NCI-H2227 treated with DMSO at 0.1 percent for 48 hours (cell line): ENCODE data around the gene TARS3.

Experiments
- DNase-seq: peaks from one replicate; lab custom pipeline; 2025; lab: John Stamatoyannopoulos, UW

TARS3 gene

DNA sequence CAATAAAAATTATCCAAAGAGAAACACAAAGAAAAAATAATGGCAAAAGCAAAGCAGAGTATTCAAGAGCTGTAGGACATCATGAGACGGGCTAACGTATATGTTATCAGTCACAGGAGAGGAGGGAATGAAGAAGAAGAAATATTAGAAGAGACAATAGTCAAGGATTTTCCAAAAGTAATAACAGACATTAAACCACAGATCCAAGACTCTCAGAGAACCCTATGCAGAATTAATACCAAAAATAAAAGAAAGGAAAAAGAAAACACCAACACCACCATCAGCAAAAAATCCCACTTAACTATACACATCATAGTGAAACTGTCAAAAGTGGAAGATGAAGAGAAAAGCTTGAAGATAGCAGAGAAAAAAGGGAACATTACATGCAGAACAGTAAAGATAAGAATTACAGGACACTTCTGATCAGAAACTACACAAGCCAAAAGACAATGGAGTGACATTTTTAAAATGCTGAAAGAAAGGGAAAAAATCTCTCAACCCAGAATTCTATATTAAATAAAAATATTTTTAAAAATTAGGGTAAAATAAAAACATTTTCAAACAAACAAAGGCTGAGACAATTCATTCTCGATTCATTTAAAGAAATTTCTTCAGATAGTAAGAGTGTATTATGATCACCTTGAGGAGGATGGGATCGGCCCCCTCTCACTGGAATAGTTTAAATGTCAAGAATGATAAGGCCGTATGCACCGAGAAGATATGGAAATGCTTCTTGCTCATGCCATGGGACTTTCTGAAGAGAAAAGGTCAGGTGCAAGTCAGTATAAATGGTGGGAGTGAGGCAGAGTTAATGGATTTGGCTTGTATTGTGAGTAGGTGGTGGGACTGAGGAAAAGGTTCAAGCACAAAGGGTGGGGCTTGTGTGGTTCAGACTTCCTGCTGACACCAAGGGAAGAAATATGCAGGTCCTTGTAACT is 100.6 kb downstream of the TARS3 start:
- no peak for DNase-seq

DNA sequence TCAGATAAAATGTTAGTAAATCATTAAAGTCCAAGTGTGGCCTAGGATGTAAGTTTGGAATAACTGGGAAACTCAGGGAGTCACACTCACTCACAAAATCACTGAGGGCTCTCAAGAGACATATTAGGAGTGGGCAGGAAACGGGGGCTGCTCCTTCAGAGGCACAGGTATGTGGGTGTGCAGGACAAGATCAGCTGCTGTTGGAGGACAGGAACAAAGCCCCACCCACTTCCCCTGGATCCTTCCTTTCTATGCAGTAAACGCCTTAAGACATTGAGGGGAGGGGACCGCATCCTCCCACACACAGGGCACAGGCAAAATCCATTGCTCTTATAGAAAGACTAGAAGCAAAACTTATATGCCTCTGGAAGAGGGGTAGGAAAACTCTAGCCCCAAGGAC is 102.3 kb downstream of the TARS3 start:
- no peak for DNase-seq

DNA sequence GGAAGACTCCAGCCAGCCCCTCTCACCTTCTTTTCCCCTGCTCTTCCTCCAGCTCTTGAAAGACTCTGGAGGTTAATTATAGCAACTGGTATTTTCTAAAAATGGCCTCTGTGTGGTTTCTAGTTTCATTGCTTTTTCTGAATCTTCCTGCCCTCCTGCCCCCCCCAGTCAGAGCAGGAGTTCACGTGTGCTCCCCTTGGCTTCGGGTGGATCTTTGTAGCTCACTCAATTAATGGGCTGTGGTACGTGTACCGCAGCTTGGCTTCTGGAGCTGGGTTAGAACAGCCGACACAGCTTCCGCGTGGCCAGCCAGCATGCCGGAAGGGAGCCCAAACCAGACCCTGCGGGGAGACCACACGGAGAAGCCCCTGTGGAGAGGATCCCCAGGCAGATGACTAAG is 103.6 kb downstream of the TARS3 start:
- no peak for DNase-seq

DNA sequence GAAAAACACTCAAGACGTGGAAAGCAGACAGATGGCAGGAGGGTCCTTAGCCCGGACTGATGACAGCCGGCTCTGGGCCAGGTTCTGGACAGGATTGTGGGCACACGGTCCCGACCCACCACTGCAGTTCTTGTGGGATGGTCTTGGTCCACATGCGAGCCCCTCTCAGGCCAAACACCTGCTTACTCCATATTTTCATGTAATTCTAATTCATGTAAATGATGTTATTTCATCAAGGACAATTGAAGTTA is 104.7 kb downstream of the TARS3 start:
- no peak for DNase-seq

DNA sequence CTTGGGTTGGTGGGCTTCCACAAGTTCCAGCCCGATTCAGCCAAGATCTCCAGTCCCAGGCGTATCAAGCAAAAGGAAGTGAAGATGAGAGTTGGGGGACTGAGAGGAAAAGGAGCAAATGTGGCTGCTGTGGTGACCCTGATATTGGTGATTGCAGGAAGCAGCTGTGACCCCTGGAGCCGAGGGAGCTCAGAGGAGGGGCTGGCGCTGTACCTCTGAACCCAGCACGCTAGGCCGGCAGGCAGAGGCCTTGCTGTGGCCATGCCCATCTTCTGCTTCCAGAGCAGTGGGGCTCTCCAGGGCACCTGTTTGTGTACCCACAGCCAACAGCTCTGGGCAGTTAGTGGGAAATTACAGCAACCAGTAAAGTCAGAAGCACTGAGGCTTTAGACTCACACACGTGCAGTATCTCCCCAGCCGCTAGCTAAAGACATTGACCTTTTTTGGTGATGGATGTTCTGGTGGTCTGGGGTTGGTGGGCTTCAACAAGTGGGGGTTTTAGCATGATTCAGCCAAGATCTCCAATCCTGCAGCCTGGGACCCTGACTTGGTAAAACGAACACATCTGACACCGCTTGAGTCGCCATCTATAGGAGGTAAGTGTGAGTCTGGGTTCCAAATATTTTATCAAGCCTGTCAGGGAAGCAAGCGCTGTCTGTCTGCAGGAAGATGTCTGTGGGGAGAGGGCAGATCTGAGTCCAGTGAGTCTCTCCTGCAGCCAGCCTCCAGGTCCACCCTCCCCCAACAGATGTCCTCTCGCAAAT is 105.2 kb downstream of the TARS3 start:
- no peak for DNase-seq

DNA sequence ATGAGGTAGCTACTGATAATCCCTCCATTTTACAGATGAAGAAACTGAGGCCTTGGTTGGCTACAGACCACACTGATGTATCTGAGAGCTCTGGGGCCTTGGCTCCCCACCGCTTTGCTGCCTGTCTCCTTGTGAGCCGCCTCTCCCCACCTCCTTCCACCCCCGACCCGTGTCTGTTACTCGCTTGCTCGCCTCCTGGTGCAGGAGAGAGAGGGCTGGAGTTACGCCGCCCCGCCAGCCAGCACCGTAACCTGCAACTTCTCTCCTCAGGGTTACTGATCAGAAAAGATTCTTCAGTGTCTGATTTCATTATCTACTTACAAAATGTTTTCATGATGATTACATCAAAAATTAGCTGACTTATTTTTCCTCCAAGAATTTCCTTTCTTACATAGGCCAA is 106.2 kb downstream of the TARS3 start:
- DNase-seq = no peak

DNA sequence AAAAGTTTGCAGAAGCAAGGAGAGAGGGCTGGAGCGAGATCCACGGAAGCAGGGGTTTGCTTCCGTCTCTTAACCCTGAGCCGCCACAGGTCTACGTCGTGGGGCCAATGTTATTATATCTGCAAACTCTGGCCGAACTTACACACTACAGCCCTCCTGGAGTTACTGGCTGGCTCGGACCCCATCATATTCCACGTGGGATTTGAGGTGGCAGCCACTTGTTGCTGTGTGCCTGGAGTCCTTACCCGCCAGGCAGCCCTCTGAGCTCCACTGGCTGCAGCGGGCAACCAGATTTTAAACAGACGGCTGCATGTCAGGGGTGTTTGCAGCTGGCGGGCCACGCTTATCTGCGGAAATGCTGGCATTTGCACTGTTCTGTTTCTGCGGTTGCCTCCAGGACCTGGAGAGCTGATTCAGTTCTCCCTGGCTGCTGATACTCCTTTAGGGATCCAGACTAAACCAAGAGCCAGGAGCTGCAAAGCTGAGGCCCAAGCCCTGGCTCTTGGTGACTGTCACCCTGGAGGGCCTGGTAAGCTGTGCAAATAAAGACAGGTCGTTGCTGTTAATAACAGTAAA is 106.8 kb downstream of the TARS3 start:
- DNase-seq = no peak

DNA sequence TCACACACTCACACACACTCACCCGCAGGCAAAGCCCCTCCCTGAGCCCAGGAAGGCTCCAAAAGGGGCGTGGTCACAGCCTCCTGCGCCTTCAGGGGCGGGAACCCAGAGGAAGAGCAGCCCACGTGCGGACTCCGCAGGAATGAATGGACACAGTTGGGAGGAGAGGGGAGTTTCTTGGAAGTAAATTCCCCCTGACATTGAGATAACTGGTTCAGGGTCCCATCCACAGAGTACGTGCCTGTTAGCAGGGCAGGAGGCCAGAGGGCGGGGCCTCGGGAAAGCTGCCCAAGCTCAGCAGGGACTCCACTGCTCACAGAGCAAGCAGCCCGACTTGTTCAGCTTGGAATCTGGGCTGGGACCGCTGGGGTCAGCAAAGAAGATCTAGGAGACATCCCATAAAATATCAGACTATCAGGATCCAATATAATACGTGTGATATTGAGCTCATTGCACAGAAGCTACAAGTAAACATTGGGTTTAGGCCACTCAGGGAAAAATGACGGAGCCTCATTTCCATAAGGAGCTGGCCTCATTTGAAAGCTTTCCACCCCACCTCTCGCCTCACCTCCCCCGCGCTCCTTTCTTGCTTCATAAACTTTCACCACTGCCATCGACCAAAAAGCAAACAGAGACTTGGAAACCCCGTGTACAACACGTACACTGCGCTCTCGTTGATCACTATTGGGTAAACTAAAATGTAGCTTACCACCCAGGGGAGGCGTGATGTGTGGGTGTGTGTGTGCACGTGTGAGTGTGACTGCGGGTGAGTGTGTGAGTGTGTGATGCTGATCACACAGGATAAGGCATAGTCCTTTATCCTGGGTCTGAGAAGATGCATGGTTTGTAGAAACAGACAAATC is 108.1 kb downstream of the TARS3 start:
- DNase-seq = peak; percentile 2

DNA sequence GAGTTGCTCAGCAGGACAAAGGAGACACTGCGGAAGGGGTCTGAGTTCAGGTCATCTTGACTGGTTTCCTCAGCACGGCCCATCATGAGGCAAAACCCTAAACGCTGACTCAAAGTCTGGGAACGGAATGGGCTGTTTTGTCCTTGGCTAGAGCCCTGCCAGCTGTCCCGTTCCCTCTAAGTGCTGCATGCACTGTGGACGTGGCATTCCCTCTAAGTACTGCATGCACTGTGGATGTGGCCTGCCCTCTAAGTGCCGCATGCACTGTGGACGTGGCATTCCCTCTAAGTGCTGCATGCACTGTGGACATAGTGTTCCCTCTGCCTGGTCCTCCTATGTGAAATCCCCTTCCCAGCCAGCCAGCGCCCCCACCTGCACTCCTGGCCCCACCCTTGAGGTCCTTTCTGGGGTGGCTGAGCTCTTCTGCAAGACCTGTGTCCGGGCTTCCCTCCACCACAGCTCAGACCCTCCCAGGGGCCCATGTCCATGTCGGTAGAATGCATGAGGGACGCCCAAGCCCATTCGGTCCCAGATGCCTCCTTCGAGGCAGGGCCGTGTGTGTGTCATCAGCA is 108.8 kb downstream of the TARS3 start:
- no peak for DNase-seq

DNA sequence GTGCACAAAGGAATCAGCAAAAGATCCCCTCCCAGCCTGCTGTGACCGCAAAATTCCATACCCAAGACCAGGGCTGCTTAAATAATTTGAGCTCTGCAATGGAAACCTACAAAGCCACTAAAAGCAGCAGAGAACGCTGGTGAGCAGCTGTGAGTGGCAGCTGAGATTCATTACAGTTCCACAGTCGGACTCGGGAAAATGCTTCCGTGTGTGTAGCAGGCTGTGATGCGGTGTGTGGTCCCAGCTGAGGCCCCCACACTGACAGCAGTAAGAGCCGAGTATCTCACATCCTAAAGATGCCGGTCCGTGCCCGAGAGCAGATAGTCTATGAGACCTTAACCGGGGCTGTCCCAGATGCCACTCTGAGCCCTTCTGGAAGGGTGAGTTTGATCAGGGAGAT is 109.5 kb downstream of the TARS3 start:
- no peak for DNase-seq

DNA sequence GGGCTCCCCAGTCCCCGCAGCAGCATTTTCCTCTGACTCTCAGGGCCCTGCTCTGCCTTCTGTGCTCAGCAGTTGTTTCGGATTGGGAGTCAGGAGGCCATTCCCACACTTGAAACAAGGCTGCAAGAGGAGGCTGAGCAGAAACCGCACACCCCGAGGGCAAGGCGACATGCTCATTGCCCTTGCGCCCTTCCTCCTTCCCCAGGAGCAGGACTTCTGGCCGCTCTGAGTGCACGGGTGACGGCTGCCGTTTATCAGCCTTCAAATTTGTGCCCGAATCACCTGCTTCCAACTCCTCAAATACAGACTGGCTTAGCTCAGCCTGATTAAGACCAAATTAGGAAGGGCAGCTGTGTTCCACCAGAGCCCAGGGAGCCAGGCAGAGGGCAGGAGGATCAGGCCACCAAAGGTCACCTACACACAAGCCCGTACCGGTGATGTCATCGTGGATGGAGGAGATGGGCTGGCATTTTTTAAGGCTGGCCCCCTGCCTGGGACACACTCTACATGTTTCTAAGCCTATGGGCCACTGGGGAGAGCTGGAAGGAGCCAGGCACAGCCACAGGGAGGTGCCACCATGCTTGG is 110.2 kb downstream of the TARS3 start:
- no peak for DNase-seq

DNA sequence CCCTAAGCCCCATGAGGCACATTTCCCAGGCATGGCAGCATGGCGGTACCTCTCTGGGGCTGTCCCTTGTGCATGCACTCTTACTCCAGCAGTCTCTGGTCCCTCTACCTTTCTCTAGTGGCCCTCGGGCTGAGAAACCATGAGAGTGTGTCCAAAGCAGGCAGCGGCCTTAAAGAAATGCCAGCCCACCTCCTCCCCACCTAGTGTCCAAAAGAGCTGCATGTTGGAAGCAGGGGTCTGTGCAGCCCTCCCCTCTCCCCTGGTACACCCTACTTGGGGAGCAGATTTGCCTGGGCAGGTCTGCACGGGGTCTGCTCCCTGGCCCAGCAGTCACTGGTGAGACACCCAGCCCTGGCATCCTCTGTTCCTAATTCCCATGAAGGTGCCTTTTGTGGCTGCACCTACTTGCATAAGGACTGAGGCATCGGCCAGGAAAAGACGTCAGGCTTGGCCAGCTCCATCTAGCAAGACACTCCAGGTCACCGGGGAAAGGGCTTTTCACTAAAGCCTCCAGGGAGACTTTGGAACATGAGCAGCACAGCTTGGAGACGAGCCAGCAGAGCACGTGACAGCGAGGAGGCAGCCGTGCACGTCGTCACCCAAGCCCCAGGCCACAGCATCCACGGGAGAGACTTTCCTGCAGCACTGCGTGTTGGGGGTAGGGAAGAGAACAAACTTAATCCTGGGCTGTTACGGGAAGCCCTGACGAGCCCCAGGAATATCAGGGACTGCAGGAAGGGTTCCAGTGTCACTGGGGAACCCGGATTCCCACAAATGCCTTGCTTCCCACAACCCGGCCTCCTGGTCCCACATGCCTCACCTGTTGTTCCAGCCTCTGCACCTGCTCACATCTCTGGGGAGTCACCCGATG is 110.9 kb downstream of the TARS3 start:
- DNase-seq = no peak

DNA sequence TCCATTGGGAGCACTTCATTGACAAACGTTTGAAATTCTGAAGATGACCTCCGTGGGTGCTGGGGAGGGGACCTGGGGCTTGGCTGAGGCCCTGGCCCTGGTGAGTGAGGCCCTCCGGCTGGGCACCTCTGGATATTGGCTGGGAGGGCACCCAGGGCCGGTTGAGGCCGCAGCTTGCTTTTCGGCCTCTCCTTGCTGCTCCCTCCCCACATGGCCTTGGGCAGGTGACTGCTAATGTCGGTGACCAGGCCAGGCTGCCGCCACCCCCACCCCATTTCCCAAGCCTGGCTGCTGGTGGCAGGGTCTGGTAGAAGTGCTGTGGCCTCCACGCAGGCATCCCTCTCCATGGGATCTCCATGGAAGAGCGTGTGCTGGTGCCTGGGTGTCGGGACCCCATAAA is 111.6 kb downstream of the TARS3 start:
- DNase-seq = no peak

DNA sequence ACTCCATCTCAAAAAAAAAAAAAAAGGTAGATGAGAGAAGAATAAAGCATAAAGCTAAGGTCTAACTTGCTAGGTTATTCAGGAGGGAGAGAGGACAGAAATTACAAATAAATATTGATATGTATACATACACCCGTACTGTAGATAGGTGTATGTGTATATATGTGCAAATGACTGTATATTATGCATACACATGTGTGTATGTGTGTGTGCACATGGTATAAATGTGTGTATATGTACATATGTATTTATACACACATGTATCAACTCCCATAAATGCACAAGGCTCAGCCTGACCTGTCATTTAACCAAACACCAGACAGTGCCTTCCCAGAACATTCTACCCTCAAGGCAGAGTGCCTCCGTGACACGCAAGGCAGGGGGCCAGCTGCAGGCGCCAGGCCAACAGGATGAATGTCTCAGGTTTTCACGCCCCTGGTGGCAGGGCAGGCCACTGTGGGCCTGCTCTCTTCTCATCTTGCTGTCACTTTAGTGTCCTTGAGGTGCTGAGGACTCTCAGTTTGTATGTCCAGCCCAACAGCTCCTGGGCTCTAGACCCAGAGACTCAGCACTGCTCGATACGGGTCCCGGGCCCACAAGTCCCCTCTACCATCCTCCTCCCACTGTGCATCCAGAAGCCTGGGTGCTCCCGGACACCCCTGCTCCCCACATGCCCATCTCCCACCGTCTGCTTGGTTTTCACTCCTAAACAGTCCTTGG is 112.5 kb downstream of the TARS3 start:
- no peak for DNase-seq

DNA sequence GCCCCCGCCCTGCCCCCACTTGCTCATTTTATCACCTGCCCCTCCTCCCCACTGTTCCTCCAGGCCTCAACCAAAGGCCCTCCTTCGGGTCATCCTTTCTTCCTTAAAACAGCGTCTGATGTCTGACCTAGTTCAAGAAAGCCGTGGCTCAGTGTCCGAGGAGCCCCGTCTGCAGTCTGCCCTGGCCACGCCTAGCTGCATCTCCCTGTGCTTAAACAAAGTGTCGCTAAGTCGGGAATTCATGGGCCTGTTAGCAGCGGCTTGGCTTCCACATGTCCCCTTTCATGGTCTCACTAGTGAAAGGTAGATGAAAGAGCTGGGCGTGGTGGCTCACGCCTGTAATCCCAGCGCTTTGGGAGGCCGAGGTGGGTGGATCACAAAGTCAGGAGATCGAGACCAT is 113.3 kb downstream of the TARS3 start:
- DNase-seq = no peak

DNA sequence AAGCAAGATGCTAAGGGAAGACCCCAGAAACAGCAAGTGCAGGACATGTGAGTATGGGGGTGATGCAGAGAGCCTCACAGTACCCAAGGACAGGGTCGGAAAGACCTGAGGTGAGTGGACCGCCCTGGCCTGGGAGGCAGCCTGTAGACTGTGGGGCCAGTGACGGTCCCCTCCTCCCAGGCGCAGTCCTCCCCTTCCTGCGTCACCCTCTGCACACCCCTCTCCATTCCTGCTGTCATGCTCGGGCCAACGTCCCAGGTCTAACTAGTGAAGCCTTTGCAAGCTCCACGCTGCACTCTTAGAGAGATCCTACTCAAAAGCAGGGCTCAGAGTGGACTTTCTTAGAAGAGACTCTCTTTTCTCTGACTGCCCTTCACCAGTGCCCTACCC is 113.7 kb downstream of the TARS3 start:
- DNase-seq = no peak

DNA sequence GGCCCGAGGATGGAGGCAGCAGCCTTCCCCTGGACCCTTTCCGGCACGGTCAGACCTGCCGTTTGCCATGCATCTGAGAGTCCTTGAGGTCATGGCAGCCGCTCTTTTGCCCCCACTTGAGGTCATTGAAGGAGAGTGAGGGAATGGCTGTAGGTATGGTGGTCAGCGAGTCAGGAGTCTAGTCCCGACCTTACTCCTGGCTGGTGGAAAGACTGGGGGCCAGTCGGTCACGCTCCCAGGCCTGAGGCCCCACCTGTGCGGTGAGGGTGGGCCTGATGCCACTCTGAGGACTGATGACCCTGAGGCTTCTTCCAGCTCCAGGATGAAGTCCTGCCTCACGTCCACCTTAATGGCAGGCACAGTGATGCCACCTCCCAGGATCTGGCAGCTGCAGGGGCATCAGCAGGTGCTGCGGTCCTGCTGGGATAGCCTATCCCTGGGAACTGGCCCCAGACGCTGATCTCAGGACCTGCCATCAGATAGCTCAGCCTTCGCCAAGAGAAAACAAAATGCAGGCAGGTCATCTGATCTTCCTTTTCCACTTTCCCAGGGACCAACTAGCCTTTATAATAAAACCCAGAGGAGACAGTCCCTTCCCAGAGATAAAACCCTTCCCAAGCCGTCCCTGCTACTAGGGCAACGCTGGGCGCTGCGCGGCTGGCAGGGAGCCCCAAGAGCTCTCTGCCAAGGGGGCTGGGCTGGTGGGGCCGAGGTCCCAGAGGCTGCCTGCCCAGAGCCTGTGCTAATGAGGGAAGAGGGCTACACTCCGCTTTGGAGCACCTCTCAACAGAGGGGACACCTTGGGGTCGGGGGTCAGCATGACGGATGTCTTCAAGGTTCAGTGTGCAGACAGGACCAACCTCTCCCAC is 114.3 kb downstream of the TARS3 start:
- no peak for DNase-seq

DNA sequence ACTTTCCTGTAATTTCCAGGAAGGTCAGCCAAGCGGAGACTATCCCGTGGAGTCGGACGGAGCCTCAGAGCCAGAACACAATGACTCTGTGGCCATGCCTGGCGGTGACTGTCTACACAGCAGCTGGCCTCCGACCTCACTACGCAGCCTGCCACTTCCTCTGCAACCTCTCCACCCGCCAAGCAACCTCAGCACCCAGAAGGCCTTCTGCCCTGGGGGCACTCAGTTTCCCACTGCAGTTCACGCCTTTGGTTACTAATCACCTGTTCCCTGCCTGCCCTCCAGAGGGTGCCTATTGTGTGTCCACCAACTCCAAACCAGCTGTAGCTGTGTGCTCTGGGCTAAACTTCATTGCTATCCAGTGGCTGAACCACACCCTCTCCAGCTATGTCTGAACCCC is 116.1 kb downstream of the TARS3 start:
- no peak for DNase-seq

DNA sequence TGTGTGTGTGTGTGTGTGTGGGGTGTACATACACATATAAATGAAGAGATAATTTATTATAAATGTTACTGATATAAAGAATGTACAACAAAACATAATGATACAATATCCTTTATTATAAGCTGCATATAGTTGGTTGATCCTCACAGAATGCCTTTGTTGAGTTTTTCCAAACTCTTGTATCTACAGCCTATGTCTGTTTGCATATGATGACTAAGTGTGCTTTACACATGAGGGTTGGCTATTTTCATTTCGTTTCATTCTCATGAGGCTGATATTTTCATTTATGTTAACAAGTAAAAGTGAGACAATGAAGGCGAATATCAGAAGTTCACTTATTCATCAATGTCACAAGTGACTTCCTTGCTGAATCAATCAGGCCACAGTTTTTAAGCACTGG is 117.2 kb downstream of the TARS3 start:
- DNase-seq = no peak
